PFSK-1 (cell line): ENCODE data around the gene ADPGK.

Source experiments
- FOXP2 ChIP-seq: optimal IDR thresholded peaks from 2 replicates; pipeline ENCODE3; 2011; ENCODE audit warnings: borderline replicate concordance, control low read depth, inconsistent platforms; ENCODE audit not compliant: insufficient read depth; ENCODE audit errors: extremely low read length, extremely low read depth
- POLR2AphosphoS5 ChIP-seq: IDR thresholded peaks from 2 replicates; pipeline ENCODE4 v1.6.1; 2012; ENCODE audit warnings: low read depth, mild to moderate bottlenecking, control low read depth, low read length, moderate library complexity
- REST ChIP-seq, 2 experiments: IDR thresholded peaks; 2 replicates each; pipeline versions ENCODE4 v1.6.1 to v1.8.0; 2011 to 2012; ENCODE audit warnings: low read depth in 2 of 2, low read length in 2 of 2, control low read depth in 1 of 2, inconsistent platforms in 1 of 2, mild to moderate bottlenecking in 1 of 2, moderate library complexity in 1 of 2; ENCODE audit not compliant: insufficient read depth in 1 of 2
- SIN3A ChIP-seq: IDR thresholded peaks from 2 replicates; pipeline ENCODE4 v1.6.1; 2012; ENCODE audit warnings: mild to moderate bottlenecking, low read length, moderate library complexity, borderline replicate concordance; ENCODE audit not compliant: insufficient read depth
- TAF1 ChIP-seq: IDR thresholded peaks from 2 replicates; pipeline ENCODE4 v1.6.1; 2012; ENCODE audit warnings: low read length, control low read depth, borderline replicate concordance; ENCODE audit not compliant: insufficient read depth

Gene ADPGK

GRCh38 chr15:72732086-72732485, 51.5 kb downstream of the ADPGK start:
- no peak for TF ChIP-seq POLR2AphosphoS5

DNA sequence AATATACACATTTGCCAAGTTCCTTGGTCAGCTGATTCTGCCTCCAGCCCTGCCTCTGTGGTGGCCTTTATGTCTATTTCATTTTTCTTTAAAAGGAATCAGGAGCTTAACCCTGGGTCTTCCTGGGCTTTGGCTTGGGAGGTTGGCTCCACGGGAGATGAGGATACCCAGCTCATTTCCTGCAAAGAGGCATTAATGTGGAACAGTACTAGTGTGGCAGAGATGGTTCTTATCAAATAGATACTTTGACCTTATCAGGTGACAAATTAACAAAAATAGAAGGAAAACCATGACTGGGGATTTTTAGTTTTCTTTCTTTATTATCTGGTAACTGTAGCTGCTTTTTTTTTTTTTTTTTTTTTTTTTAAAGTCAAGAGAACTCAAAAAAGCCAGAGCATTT, 54.7 kb downstream of the ADPGK start:
- TF ChIP-seq TAF1 (no peak), POLR2AphosphoS5 (no peak), SIN3A (no peak), REST (IDR thresholded peaks at IDR 0.05; ENCODE audit: insufficient read depth in 1 of 2, low read depth in 2 of 2, low read length in 2 of 2) (no peak), FOXP2 (no peak)

- no peak for TF ChIP-seq POLR2AphosphoS5
- TF ChIP-seq FOXP2 = no peak
- TF ChIP-seq SIN3A = no peak
- no peak for TF ChIP-seq REST (IDR thresholded peaks at IDR 0.05; ENCODE audit: insufficient read depth in 1 of 2, low read depth in 2 of 2, low read length in 2 of 2)
- TF ChIP-seq TAF1 = no peak
Observed at GRCh38 chr15:72727154-72727553, 56.4 kb downstream of the ADPGK start.

DNA sequence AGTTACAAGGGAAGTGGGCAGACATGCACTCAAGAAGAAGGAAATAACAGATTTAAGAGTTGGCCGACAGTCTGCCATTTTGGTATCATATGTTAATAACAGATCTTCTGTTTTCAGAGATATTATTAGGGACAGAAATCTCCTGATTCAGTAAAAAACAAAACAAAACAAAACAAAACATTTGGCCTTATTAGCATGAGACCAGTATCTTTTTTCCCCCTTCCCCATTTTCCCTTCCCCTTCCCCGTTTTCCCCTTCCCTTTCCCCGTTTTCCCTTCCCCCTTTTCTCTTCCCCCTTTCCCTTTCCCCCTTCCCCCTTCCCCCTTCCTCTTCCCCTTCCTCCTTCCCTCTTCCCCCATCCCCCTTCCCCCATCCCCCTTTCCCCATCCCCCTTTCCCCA, 58.1 kb downstream of the ADPGK start:
- TF ChIP-seq TAF1 (no peak), SIN3A (no peak), REST (IDR thresholded peaks at IDR 0.05; ENCODE audit: insufficient read depth in 1 of 2, low read depth in 2 of 2, low read length in 2 of 2) (no peak), POLR2AphosphoS5 (no peak), FOXP2 (no peak)

GRCh38 chr15:72724028-72724427, 59.5 kb downstream of the ADPGK start:
- no peak for TF ChIP-seq REST (IDR thresholded peaks at IDR 0.05; ENCODE audit: insufficient read depth in 1 of 2, low read depth in 2 of 2, low read length in 2 of 2)
- TF ChIP-seq FOXP2 = no peak
- no peak for TF ChIP-seq TAF1
- no peak for TF ChIP-seq SIN3A
- no peak for TF ChIP-seq POLR2AphosphoS5
